ENCODE measurements around the gene CHERP. TPM values are rescaled to one million over a fixed set of nuclear protein-coding genes. Genes with fewer than 3 reads are reported as not detected.

Gene CHERP
- total RNA-seq, 4 donors from 2014 or later = 9.8 to 22.5 (median 12.6) TPM

- 0 to 1% methylated on average over 18 to 36 of the region's 75 CpGs for WGBS, 2 donors
- H3K36me3 ChIP-seq = peaks cover 0 to 67% (median 4%) of the 10 kb centered on the region in 3 donors
- H3K4me1 ChIP-seq = peaks cover 0 to 60% (median 25%) of the 10 kb centered on the region in 4 donors
- no peaks in the 10 kb centered on the region for H3K9me3 ChIP-seq
- no peaks in the 10 kb centered on the region for H3K27me3 ChIP-seq
- H3K4me3 ChIP-seq = peak overlapping the region; percentile 67 to 98 (median 80)
- TF ChIP-seq POLR2A (IDR thresholded peaks at IDR 0.05) = no peak
- TF ChIP-seq EP300 (IDR thresholded peaks at IDR 0.05) = no peak
- no peak for TF ChIP-seq CTCF (IDR thresholded peaks at IDR 0.05)
- peak overlapping the region; percentile 37 to 92 (median 80) for H3K27ac ChIP-seq
- DNase-seq (ENCODE audit: low spot score in 2 of 2) = no peak
Observed at GRCh38 chr19:16571822-16572331, 29.6 kb upstream of the CHERP start.

GRCh38 chr19:16571283-16571682 is 29.0 kb upstream of the CHERP start:
- peak overlapping the region in 3 of 4 donors; percentile 72 to 92 (median 88) for H3K27ac ChIP-seq
- TF ChIP-seq POLR2A (IDR thresholded peaks at IDR 0.05) = no peak
- H3K27me3 ChIP-seq = no peaks in the 10 kb centered on the region
- peaks cover 0 to 60% (median 25%) of the 10 kb centered on the region in 4 donors for H3K4me1 ChIP-seq
- peak overlapping the region; percentile 67 to 98 (median 80) for H3K4me3 ChIP-seq
- H3K9me3 ChIP-seq = no peaks in the 10 kb centered on the region
- no peak for DNase-seq (ENCODE audit: low spot score in 2 of 2)
- WGBS, 2 donors = 16 to 19% methylated on average over 5 to 6 of the region's 6 CpGs
- H3K36me3 ChIP-seq = peaks cover 0 to 67% (median 0%) of the 10 kb centered on the region in 3 donors

GRCh38 chr19:16569609-16570320 is 27.5 kb upstream of the CHERP start:
- no peak for DNase-seq (ENCODE audit: low spot score in 2 of 2)
- Histone ChIP-seq H3K36me3 (peaks cover 0 to 67% (median 3%) of the 10 kb centered on the region in 3 donors), H3K27me3 (no peaks in the 10 kb centered on the region), H3K27ac (no peak overlapping the region), H3K4me3 (no peak overlapping the region), H3K9me3 (no peaks in the 10 kb centered on the region), H3K4me1 (peaks cover 0 to 48% (median 25%) of the 10 kb centered on the region in 4 donors)
- WGBS, 2 donors = 86 to 90% methylated on average over 17 of the region's 17 CpGs
- TF ChIP-seq EP300 (IDR thresholded peaks at IDR 0.05) (no peak), CTCF (IDR thresholded peaks at IDR 0.05) (no peak), POLR2A (IDR thresholded peaks at IDR 0.05) (no peak)

- Histone ChIP-seq H3K4me1 (peaks cover 0 to 24% (median 10%) of the 10 kb centered on the region in 4 donors), H3K4me3 (no peak overlapping the region), H3K36me3 (peaks cover 3 to 87% (median 13%) of the 10 kb centered on the region in 3 donors), H3K27me3 (no peaks in the 10 kb centered on the region), H3K9me3 (no peaks in the 10 kb centered on the region), H3K27ac (no peak overlapping the region)
- 94 to 98% methylated on average over 5 of the region's 5 CpGs for WGBS, 2 donors
- TF ChIP-seq CTCF (IDR thresholded peaks at IDR 0.05) (no peak), EP300 (IDR thresholded peaks at IDR 0.05) (no peak)
- no peak for DNase-seq (ENCODE audit: low spot score in 2 of 2)
Observed at GRCh38 chr19:16566702-16567101, 24.5 kb upstream of the CHERP start.

- H3K4me1 ChIP-seq = peaks cover 0 to 18% (median 5%) of the 10 kb centered on the region in 4 donors
- H3K27ac ChIP-seq = no peak overlapping the region
- H3K9me3 ChIP-seq = no peaks in the 10 kb centered on the region
- no peak overlapping the region for H3K4me3 ChIP-seq
- H3K36me3 ChIP-seq = peaks cover 3 to 92% (median 13%) of the 10 kb centered on the region in 3 donors
- 74 to 82% methylated on average over 10 of the region's 10 CpGs for WGBS, 2 donors
- H3K27me3 ChIP-seq = no peaks in the 10 kb centered on the region
- DNase-seq (ENCODE audit: low spot score in 2 of 2) = no peak
- no peak for TF ChIP-seq CTCF (IDR thresholded peaks at IDR 0.05)
- no peak for TF ChIP-seq POLR2A (IDR thresholded peaks at IDR 0.05)
- TF ChIP-seq EP300 (IDR thresholded peaks at IDR 0.05) = no peak
Observed at GRCh38 chr19:16566161-16566560, 23.9 kb upstream of the CHERP start.
